GM19397 (cell line): Measurements from ENCODE around the gene HUWE1.
"Not testable (repeated sequence)": the region's sequence is repeated elsewhere in the genome, so short reads cannot be mapped to it uniquely, and the experiment has no call there.

Experiments
- ATAC-seq: cut with Tn5 transposase; IDR thresholded peaks from one replicate; pipeline ENCODE4 v1.9.1; 2021; ENCODE audit warnings: mild to moderate bottlenecking, moderate library complexity; ENCODE audit not compliant: unreplicated experiment

HUWE1 gene, protein sequence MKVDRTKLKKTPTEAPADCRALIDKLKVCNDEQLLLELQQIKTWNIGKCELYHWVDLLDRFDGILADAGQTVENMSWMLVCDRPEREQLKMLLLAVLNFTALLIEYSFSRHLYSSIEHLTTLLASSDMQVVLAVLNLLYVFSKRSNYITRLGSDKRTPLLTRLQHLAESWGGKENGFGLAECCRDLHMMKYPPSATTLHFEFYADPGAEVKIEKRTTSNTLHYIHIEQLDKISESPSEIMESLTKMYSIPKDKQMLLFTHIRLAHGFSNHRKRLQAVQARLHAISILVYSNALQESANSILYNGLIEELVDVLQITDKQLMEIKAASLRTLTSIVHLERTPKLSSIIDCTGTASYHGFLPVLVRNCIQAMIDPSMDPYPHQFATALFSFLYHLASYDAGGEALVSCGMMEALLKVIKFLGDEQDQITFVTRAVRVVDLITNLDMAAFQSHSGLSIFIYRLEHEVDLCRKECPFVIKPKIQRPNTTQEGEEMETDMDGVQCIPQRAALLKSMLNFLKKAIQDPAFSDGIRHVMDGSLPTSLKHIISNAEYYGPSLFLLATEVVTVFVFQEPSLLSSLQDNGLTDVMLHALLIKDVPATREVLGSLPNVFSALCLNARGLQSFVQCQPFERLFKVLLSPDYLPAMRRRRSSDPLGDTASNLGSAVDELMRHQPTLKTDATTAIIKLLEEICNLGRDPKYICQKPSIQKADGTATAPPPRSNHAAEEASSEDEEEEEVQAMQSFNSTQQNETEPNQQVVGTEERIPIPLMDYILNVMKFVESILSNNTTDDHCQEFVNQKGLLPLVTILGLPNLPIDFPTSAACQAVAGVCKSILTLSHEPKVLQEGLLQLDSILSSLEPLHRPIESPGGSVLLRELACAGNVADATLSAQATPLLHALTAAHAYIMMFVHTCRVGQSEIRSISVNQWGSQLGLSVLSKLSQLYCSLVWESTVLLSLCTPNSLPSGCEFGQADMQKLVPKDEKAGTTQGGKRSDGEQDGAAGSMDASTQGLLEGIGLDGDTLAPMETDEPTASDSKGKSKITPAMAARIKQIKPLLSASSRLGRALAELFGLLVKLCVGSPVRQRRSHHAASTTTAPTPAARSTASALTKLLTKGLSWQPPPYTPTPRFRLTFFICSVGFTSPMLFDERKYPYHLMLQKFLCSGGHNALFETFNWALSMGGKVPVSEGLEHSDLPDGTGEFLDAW (N-terminal part only)

DNA sequence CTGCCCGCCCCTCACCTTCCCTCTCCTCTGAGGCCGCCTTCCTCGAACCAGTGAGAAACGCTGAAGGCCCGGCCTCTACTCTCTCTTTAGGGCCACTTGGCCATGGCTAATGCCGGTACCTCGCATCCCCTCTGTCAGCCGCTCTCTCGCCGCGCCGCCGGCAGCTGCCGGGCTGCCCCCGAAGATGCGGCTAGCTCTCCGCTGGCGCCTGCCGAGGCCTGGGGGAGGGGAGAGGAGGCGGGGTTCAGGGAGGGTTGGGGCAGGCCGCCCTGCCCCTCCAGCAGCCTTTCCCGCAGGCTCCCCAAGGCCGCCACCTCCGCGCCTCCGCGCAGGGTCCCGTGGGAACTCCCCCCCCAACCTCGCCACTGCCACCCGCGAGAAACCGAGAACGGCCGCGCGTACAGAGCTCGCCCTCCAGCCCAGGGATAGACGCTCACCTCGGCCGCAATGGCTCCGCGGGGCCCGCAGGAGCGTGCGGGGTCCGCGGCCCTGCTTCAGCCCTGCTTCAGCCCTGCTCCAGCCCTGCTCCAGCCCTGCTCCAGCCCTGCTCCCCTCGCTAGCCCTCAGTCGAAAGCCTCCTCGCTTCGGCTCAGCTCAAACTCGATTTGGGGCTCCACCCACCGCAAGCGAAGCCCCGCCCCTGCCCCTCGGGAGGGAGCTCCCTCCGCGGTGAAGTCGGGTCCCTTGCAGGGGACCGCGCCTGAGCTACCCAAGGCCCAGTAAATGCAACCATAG, at the start of gene HUWE1:
Gene HUWE1 (minus strand): TSS at position 569 of the 735 bp plus-strand sequence. CDS start 32,612 bp downstream, outside the sequence.
- ATAC-seq: peak; percentile 48

DNA sequence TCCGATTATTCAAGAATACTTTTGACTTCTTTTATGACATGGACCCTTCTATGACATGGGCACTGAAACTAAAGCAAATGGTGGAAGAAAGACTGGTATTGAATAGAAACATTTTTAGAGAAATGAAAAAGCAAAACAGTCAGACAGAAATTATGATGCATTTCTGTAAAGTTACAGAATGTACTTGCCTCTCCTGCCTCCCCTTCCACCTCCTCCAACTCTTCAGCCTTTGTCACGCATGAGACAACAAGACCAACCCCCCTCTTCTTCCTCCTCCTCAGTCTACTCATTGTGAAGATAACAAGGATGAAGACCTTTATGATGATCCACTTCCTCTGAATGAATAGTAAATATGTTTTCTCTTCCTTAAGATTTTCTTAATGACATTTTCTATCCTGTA, 46.3 kb upstream of the HUWE1 start:
- no peak for ATAC-seq

DNA sequence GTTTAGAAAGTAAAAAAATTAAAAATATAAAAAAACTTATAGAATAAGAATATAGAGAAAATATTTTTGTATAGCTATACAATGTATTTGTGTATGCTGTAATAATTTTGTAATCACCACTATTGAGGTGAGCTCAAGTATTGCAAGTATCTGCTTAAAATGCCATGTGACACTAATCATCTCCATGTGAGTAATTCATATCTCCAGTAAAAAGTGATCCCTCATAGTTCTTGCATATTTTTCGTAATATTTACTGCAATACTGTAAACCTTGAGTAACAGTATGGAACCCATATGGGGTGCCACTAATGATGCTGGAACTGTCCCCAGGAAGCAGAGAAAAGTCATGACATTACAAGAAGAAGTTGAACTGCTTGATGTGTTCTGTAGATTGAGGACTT, 43.2 kb upstream of the HUWE1 start:
- no peak for ATAC-seq

DNA sequence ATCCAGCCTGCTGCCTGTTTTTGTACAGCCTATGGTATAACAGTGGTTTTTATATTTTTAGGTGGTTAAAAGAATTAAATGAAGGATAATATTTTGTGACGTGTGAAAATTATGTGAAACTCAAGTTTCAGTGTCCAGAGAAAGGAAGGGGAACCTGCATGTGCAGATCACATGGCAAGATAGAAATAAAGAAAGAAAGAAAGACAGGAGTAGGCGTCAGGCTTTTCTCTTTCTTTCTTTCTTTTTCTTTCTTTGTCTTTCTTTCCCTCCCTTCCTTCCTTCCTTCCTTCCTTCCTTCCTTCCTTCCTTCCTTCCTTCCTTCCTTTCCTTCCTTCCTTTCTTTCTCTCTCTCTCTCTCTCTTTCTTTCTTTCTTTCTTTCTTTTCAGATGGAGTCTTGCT, 42.0 kb upstream of the HUWE1 start:
- ATAC-seq: no peak

DNA sequence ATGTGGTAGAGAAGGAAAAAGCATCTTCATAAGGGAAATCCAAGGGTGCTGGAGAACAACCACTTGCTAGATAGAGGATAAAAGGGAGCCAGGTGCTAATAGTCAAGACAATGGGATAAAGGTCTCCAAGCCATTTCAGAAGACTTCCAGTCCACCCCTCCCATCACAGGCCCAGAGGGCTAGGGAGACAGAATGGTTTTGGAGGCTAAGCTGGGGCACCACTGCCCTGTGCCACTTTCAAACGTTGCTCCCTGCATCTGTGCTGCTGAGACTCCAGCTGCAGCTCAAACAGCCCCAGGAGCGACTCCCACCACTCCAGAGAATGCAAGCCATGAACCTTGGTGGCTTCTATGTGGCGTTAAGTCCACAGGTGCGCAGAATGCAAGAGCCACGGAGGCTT, 38.4 kb upstream of the HUWE1 start:
- ATAC-seq: no peak

DNA sequence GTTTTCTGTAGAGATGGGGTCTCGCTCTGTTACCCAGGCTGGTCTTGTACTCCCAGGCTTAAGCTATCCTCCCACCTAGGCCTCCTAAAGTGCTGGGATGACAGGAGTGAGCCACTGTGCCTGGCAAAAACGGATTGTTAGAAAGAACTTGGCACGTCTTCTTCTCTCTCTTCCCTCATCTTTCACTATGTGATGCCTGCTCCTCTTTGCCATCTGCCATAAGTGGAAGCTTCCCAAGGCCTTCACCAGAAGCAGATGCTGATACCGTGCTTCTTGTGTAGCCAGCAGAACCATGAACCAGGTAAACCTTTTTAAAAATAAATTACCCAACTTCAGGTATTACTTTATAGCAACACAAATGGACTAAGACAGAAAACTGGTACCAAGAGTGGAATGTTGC, 36.9 kb upstream of the HUWE1 start:
- ATAC-seq: no peak

DNA sequence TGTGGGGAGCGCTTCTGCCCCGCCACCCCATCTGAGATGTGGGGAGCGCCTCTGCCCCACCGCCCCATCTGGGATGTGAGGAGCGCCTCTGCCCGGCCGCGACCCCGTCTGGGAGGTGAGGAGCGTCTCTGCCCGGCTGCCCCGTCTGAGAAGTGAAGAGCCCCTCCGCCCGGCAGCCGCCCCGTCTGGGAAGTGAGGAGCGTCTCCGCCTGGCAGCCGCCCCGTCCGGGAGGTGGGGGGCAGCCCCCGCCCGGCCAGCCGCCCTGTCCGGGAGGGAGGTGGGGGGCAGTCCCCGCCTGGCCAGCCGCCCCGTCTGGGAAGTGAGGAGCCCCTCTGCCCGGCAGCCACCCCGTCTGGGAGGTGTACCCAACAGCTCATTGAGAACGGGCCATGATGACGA, 35.1 kb upstream of the HUWE1 start:
- ATAC-seq: not testable (repeated sequence)

DNA sequence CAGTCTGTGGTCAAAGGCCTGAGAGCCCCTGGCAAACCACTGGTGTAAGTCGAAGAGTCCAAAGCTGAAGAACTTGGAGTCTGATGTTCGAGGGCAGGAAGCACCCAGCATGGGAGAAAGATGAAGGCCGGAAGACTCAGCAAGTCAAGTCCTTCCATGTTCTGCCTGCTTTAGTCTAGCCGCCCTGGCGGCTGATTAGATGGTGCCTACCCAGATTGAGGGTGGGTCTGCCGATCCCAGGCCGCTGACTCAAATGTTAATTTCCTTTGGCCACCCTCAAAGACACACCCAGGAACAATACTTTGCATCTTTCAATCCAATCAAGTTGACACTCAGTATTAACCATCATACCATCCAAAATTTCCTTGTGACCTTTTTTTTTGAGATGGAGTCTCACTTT, 33.1 kb upstream of the HUWE1 start:
- ATAC-seq: not testable (repeated sequence)

DNA sequence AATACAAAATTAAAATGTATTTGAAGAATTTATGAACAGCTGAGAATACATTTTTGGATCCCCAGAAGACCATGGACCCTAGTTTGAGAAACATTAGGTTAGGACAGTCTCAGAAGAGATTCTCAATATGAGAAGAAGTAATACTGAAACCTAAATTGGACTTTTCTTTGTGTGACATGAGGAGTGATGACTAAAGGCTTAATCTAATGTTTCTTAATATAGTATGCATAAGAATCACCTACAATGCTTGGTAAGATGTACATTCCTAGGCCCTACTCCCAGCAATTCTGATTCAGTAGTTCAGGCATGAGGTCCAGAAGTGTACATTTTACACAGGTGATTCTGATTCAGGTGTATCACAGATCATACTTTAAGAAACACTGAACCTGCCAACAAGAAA, 31.6 kb upstream of the HUWE1 start:
- ATAC-seq: no peak

DNA sequence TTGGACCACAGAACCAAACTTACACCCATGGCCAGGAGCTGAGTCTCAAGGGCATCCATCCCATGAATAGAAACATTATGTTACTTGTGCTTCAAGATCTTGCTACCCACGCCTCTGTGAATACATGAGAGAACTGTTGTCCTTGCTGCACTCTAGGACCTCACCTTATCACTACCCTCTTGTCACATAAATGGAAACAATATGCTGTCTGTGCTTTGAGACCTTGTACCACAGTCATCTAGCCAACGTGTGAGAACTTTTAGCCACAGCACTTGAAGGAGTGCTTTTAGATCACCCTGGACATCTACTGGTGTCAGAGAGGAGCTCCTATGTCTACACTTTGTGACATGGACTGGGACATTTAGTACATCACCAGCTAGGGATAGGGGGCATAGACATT, 30.7 kb upstream of the HUWE1 start:
- no peak for ATAC-seq

DNA sequence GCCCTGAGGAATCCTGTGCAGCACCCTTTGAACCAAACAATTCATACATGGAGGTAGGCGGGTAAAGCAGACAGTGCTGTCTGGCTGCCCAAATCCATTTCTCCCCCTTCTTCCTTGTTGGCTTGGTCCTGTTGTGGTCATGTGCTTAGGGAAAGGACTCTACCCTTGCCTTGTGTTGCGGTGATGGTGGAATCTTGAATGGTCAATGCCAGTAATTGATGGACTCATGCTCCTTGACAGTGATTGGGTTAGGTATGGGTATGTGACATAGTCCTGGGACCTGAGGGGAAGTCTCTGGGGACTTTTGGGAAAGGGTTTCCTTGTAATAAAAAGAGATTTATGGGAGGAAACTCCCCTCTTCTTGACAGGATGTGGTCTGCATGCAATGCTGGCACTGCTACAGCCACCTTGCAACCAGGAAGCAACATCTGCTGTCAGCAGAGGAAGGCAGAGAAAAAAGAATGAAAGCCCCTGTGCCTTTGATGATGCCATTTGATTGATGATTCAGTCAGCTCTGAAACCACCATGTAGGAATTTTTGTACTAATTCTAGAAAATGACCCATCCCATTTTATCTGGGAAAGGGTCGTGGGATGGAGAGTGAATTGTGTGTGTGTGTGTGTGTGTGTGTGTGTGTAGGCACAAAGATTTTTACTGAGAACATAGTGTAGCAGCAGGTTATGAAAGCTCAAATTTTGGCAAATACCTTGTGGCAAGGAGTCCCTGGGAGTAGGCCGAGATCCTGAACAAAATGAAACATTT, 30.0 kb upstream of the HUWE1 start:
- ATAC-seq: peak; percentile 29

DNA sequence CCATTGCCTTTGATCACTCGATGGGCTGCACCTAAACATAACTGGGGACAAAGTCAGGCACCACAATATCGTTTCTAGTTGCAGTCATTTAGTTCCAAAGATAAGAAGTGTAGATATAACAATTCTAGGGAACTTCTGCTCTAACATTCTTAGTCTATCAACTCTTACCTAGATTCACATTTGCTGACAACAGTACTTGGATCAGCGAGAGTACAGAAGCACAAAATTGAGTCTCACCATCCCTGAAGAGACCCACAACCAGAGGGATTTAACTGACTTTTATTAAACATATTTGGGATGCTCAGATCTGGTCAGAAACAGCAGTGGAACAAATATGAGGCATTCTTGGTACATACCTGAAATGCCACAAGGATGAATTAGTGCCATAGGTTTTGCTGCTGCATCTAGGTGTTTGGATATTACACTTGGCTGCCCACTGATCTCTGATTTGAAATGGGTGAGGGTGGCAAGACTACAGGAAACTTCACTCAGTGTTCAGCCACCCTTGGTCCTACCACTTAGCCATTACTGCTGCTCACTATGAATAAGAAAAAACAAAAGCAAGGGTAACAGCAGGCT, 28.9 kb upstream of the HUWE1 start:
- no peak for ATAC-seq

DNA sequence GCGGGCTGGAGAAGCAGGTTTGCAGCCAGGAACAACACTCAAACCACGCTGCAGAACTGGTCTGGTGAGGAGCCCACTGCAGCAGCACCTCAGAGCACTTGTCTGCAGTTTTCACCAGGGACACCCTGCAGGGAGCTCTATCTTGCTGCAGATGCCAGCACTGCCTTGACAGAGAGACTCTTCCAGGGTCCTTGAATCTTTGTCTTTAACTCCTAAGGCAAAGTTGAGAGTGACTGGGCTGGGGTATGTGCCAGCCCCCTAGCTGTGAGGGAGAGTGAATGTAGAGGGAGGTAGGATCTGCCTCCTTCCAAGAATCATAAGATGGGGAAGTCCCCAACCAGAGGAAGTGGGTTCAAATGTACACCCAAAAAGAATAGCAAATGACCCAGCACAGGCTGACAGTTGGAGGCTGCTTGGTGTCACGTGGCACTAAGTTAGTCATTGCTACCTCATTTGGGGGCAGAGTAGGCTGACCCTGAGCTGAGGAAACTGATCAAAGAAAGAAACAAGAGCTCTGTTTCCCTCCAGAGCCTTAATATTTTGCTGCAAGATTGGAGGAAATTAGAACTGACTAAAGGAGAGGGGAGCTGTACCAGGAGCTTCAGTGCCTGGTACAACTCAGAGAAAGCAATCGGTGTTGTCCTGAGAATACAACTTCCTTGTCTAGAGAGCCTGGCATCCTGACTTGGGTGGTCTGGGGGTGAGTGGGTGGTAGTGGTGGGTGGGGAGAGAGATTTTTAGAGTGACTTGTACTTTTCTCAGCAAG, 28.2 kb upstream of the HUWE1 start:
- ATAC-seq: peak; percentile 68

DNA sequence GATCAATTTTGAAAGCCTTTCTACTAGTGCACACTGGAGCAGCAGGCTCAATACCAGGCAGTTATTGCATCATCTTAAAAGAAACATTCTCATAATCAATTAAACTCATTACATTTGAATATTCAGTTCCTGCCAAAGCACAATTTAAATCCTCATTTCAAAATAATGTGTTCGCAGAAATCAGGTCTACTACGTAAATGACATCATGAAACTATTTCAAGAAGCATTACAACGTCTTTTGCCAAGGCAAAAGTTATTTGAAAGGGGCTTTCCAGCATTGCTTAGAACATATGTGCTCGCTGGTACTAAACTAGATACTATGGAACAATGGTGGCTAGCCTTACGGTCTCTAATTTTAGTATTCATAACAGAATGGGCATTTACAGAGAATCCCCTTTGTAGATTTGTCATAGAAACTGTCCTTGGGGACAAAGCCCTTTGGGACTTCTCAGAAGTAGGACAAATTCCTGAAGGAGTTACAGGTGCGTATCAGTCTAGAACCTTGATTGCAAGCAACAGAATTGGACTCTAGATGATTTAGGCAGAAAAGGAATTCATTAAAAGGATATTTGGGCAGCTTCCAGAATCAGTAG, 27.6 kb upstream of the HUWE1 start:
- ATAC-seq: peak; percentile 32

DNA sequence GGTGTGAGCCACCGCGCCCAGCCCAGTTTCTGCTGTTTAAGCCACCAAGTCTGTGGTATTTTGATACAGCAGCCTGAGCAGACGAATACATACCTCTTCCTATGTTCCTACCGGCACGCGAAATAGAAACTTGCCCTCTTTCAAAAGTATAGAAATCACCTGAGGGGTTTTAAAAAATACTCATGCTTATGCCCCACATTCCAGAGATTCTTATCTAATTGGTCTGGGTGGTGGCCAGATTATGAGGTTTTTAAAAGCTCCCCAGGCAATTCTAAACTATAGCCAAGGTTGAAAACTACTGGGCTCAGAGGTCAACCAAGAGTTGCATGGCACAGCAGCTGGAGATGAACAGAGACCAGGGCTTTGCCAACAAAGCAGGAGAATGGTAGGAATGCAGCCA, 24.9 kb upstream of the HUWE1 start:
- no peak for ATAC-seq

DNA sequence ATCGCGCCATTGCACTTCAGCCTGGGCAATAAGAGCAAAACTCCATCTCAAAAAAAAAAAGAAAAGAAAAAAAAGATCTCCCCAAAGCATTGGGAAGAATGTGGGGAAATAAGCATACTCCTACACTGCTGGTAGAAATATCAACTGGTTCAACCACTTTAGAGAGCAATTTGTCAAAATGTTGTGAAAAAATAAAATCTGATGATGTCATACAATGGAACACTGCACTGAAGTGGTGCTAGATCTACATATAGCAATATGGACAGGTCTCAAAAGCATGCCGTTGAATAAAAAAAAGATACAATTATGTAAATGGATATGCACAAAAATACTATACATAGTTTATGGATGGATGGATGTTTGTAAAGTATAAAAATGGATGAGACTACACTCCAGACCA, 18.3 kb upstream of the HUWE1 start:
- no peak for ATAC-seq

DNA sequence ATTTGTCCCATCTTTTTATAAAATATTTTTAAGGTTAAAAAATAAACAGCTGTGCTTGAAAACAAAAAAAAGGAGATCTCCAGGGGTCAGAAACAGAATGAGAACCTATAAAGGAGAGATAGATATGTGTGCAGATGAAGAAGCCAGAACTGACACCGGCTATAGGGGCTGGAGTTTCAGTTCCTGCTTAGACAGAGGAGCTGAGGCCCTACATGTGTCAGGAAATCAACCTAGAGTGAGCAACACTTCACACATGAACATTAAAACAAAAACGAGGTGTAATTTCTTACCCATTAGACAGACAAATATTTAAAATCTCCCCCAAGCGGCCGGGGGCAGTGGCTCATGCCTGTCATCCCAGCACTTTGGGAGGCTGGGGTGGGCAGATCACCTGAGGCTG, 17.8 kb upstream of the HUWE1 start:
- peak; percentile 57 for ATAC-seq

DNA sequence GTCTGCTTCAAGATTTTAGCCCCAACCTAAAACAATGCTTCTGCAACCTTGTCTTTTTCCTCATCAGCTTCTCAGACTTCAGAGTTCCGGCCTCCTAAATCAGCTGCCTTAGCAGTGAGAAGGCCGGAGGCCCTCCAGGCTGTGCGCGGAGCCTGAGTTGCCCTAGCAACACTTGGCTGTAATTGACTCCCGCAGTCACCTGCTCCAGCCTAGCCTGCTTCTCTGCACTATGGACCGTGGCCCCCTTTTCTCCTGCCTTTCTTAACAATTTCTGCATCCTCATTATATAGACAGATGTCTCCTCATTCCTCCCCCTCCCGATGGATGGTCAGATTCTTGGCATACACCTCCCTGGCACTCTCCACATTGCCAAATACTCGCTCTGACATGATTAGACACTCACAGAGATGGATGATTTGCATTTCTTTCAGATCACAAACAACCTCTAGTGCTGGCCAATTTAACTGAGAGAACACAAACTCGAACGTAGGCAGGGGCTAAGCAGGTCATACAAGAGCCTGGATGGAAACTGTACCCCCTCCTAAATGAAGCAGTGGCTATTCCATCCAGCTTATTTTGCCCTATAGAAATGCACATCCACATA, 9.5 kb upstream of the HUWE1 start:
- no peak for ATAC-seq
